H9 (cell line): ENCODE data around the gene CHML. TPM values are rescaled to one million over a fixed set of nuclear protein-coding genes. Genes with fewer than 3 reads are reported as not detected.

Source experiments
- DNase-seq: peaks from one replicate; pipeline ENCODE4 v3.0.0-alpha.2; 2017
- H2AFZ ChIP-seq: one replicate; pipeline ENCODE4 v1.6.1; 2013; ENCODE audit warnings: mild to moderate bottlenecking, low read length, control low read depth, moderate library complexity
- H2AK5ac ChIP-seq: 2 replicates; pipeline ENCODE4 v1.6.1; 2013; ENCODE audit warnings: low read length, control low read depth, mixed read lengths; ENCODE audit not compliant: insufficient read length
- H2BK120ac ChIP-seq: one replicate; pipeline ENCODE4 v1.6.1; 2013; ENCODE audit warnings: low read depth, mild to moderate bottlenecking, low read length, control low read depth, inconsistent platforms; ENCODE audit not compliant: poor library complexity, severe bottlenecking
- H2BK12ac ChIP-seq: 2 replicates; pipeline ENCODE4 v1.6.1; 2013; ENCODE audit warnings: low read length, control low read depth, mixed read lengths, low read depth; ENCODE audit not compliant: insufficient read length
- H2BK15ac ChIP-seq: 2 replicates; pipeline ENCODE4 v1.6.1; 2013; ENCODE audit warnings: low read depth, low read length, control low read depth
- H2BK20ac ChIP-seq: one replicate; pipeline ENCODE4 v1.6.1; 2013; ENCODE audit warnings: low read depth, mild to moderate bottlenecking, low read length, control low read depth, inconsistent platforms; ENCODE audit not compliant: poor library complexity, severe bottlenecking
- H2BK5ac ChIP-seq: 2 replicates; pipeline ENCODE4 v1.6.1; 2013; ENCODE audit warnings: low read length, control low read depth, mixed read lengths; ENCODE audit not compliant: insufficient read length
- H3K14ac ChIP-seq: 2 replicates; pipeline ENCODE4 v1.6.1; 2013; ENCODE audit warnings: low read length, control low read depth; ENCODE audit not compliant: insufficient read depth
- H3K18ac ChIP-seq: 2 replicates; pipeline ENCODE4 v1.6.1; 2013; ENCODE audit warnings: low read depth, mild to moderate bottlenecking, mixed read lengths, low read length, control low read depth; ENCODE audit not compliant: insufficient read length
- H3K23ac ChIP-seq: 2 replicates; pipeline ENCODE4 v1.6.1; 2013; ENCODE audit warnings: low read length, control low read depth, mixed read lengths, low read depth; ENCODE audit not compliant: insufficient read length
- H3K23me2 ChIP-seq: 2 replicates; pipeline ENCODE4 v1.6.1; 2013; ENCODE audit warnings: low read depth, mild to moderate bottlenecking, mixed read lengths, low read length, control low read depth; ENCODE audit not compliant: insufficient read length, poor library complexity, severe bottlenecking
- H3K27ac ChIP-seq: 2 replicates; pipeline ENCODE4 v1.5.1; 2013; ENCODE audit warnings: low read length, control low read depth, mixed read lengths, low read depth; ENCODE audit not compliant: insufficient read length
- H3K27me3 ChIP-seq: 2 replicates; pipeline ENCODE4 v1.6.1; 2013; ENCODE audit warnings: low read length, control low read depth, inconsistent platforms; ENCODE audit not compliant: insufficient read depth
- H3K4ac ChIP-seq: 2 replicates; pipeline ENCODE4 v1.6.1; 2013; ENCODE audit warnings: low read depth, mild to moderate bottlenecking, control low read depth, inconsistent platforms, low read length, moderate library complexity
- H3K4me1 ChIP-seq: 2 replicates; pipeline ENCODE4 v1.6.1; 2013; ENCODE audit warnings: low read length, control low read depth, inconsistent platforms; ENCODE audit not compliant: insufficient read depth
- H3K4me2 ChIP-seq: 2 replicates; pipeline ENCODE4 v1.6.1; 2013; ENCODE audit warnings: low read length, control low read depth, mixed read lengths; ENCODE audit not compliant: insufficient read length, insufficient read depth
- H3K56ac ChIP-seq: 2 replicates; pipeline ENCODE4 v1.6.1; 2013; ENCODE audit warnings: low read depth, mild to moderate bottlenecking, mixed read lengths, low read length, control low read depth; ENCODE audit not compliant: insufficient read length
- H3K79me1 ChIP-seq: 2 replicates; pipeline ENCODE4 v1.6.1; 2013; ENCODE audit warnings: low read depth, mild to moderate bottlenecking, moderate library complexity, low read length, control low read depth, inconsistent platforms; ENCODE audit not compliant: insufficient read depth, poor library complexity, severe bottlenecking
- H3K79me2 ChIP-seq: 2 replicates; pipeline ENCODE4 v1.6.1; 2013; ENCODE audit warnings: low read length, control low read depth, inconsistent platforms; ENCODE audit not compliant: insufficient read depth
- H3K9ac ChIP-seq: 2 replicates; pipeline ENCODE4 v1.6.1; 2013; ENCODE audit warnings: low read length, control low read depth, mixed read lengths; ENCODE audit not compliant: insufficient read length; ENCODE audit errors: extremely low read depth
- H3K9me3 ChIP-seq: one replicate; pipeline ENCODE4 v1.6.1; 2013; ENCODE audit warnings: low read depth, low read length, inconsistent platforms; ENCODE audit not compliant: control insufficient read depth
- H3T11ph ChIP-seq: one replicate; pipeline ENCODE4 v1.6.1; 2013; ENCODE audit warnings: mild to moderate bottlenecking, low read length, control low read depth, inconsistent platforms
- H4K20me1 ChIP-seq: one replicate; pipeline ENCODE4 v1.6.1; 2013; ENCODE audit not compliant: control insufficient read depth, insufficient read length, insufficient read depth
- H4K5ac ChIP-seq: 2 replicates; pipeline ENCODE4 v1.6.1; 2013; ENCODE audit warnings: low read depth, mild to moderate bottlenecking, mixed read lengths, low read length, control low read depth; ENCODE audit not compliant: insufficient read length
- H4K8ac ChIP-seq: replicated peaks from 2 replicates; pipeline ENCODE4 v1.6.1; 2013; ENCODE audit warnings: low read length, control low read depth, mixed read lengths, low read depth; ENCODE audit not compliant: insufficient read length
- H4K91ac ChIP-seq: 2 replicates; pipeline ENCODE4 v1.6.1; 2013; ENCODE audit warnings: low read depth, mild to moderate bottlenecking, moderate library complexity, mixed read lengths, low read length, control low read depth; ENCODE audit not compliant: insufficient read length
- H3K27ac Mint-ChIP-seq, 3 experiments: 2 replicates in 2 of 3; 3 replicates in 1 of 3; pipeline ENCODE4 v1.8.0; 2020 to 2021; ENCODE audit warnings: mixed read lengths in 3 of 3, mild to moderate bottlenecking in 1 of 3, moderate library complexity in 1 of 3
- H3K27me3 Mint-ChIP-seq: 2 replicates; pipeline ENCODE4 v1.8.0; 2021; ENCODE audit warnings: low read depth, mild to moderate bottlenecking, moderate library complexity, mixed read lengths
- H3K36me3 Mint-ChIP-seq, 3 experiments: 2 replicates in 2 of 3; 3 replicates in 1 of 3; pipeline ENCODE4 v1.8.0; 2020 to 2021; ENCODE audit warnings: low read depth in 3 of 3, mixed read lengths in 3 of 3; ENCODE audit not compliant: insufficient read depth in 1 of 3
- H3K4me1 Mint-ChIP-seq, 2 experiments: 2 replicates each; pipeline ENCODE4 v1.8.0; 2020; ENCODE audit warnings: mixed read lengths in 2 of 2
- H3K4me3 Mint-ChIP-seq, 2 experiments: 2 replicates in 1 of 2; 3 replicates in 1 of 2; pipeline ENCODE4 v1.8.0; 2020 to 2021; ENCODE audit warnings: mild to moderate bottlenecking in 2 of 2, mixed read lengths in 2 of 2, moderate library complexity in 1 of 2
- H3K9me3 Mint-ChIP-seq, 2 experiments: 2 replicates in 1 of 2; 3 replicates in 1 of 2; pipeline ENCODE4 v1.8.0; 2020; ENCODE audit warnings: mild to moderate bottlenecking in 2 of 2, mixed read lengths in 2 of 2, moderate library complexity in 1 of 2
- total RNA-seq: library from RNA; stranded (reverse); gene quantifications from 2 replicates; pipeline ENCODE4 v1.2.1, GENCODE V29; 2021
- TF ChIP-seq, protein P1 (sequence below): fragments of 200-600 bp; sonication (generic); conservative IDR thresholded peaks from 3 replicates; pipeline ENCODE4 v1.8.0; 2021; ENCODE audit warnings: antibody characterized with exemption, mild to moderate bottlenecking

The CHML gene
- total RNA-seq, 1 experiment from 2014 or later, result 45.7 TPM

DNA sequence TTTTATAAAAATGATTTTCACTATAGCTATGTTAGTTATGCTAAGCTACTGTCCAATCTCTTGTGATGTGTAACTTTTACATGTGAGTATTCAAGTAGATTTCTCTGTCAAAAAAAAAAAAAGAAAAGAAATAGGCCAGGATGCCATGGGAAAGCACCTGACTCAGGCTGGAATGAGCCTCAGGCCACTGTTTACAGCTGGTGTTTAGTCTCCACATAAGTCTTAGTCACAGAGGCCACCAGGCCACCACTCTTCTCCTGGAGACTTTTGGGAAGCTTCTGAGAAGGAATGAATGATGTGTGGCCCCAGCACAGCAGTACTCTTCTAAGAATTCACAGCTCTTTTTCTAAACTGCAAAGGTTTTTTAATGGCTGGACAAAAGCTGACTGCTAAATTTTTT is 48.9 kb downstream of the CHML start:
- H4K20me1 ChIP-seq, result no peaks in the 10 kb centered on the region
- Mint-ChIP-seq H3K4me1 (no peaks in the 10 kb centered on the region; a peak in 1 of 4 replicates), H3K27ac (no peak overlapping the region; a peak in 1 of 7 replicates), H3K36me3 (no peaks in the 10 kb centered on the region; a peak in 1 of 7 replicates), H3K4me3 (no peak overlapping the region), H3K9me3 (no peaks in the 10 kb centered on the region), H3K27me3 (no peaks in the 10 kb centered on the region)
- H3K23ac ChIP-seq, result no peak overlapping the region
- H3K18ac ChIP-seq, result no peak overlapping the region
- no peak overlapping the region for H3K4me2 ChIP-seq
- H4K8ac ChIP-seq, result no peak overlapping the region
- H3K9me3 ChIP-seq, result no peaks in the 10 kb centered on the region
- no peaks in the 10 kb centered on the region for H3K79me2 ChIP-seq
- TF ChIP-seq, protein P1, sequence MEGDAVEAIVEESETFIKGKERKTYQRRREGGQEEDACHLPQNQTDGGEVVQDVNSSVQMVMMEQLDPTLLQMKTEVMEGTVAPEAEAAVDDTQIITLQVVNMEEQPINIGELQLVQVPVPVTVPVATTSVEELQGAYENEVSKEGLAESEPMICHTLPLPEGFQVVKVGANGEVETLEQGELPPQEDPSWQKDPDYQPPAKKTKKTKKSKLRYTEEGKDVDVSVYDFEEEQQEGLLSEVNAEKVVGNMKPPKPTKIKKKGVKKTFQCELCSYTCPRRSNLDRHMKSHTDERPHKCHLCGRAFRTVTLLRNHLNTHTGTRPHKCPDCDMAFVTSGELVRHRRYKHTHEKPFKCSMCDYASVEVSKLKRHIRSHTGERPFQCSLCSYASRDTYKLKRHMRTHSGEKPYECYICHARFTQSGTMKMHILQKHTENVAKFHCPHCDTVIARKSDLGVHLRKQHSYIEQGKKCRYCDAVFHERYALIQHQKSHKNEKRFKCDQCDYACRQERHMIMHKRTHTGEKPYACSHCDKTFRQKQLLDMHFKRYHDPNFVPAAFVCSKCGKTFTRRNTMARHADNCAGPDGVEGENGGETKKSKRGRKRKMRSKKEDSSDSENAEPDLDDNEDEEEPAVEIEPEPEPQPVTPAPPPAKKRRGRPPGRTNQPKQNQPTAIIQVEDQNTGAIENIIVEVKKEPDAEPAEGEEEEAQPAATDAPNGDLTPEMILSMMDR, result no peak
- H2BK20ac ChIP-seq, result no peak overlapping the region
- no peak overlapping the region for H4K5ac ChIP-seq
- H4K91ac ChIP-seq, result no peak overlapping the region
- no peak overlapping the region for H2BK120ac ChIP-seq
- H3K27me3 ChIP-seq, result no peaks in the 10 kb centered on the region
- H3K56ac ChIP-seq, result no peak overlapping the region
- no peak overlapping the region for H2BK5ac ChIP-seq
- no peak overlapping the region for H2BK15ac ChIP-seq
- H2BK12ac ChIP-seq, result no peak overlapping the region
- no peaks in the 10 kb centered on the region for H3K79me1 ChIP-seq
- no peak for DNase-seq
- no peaks in the 10 kb centered on the region for H3K4me1 ChIP-seq
- H2AFZ ChIP-seq, result no peak overlapping the region
- no peaks in the 10 kb centered on the region for H3K23me2 ChIP-seq
- H3K9ac ChIP-seq, result no peak overlapping the region
- no peak overlapping the region for H3T11ph ChIP-seq
- H3K14ac ChIP-seq, result no peak overlapping the region
- H3K4ac ChIP-seq, result no peak overlapping the region
- no peak overlapping the region for H2AK5ac ChIP-seq
- H3K27ac ChIP-seq, result no peak overlapping the region
